Measurements from ENCODE around the gene ITGA6.

ITGA6 gene

DNA sequence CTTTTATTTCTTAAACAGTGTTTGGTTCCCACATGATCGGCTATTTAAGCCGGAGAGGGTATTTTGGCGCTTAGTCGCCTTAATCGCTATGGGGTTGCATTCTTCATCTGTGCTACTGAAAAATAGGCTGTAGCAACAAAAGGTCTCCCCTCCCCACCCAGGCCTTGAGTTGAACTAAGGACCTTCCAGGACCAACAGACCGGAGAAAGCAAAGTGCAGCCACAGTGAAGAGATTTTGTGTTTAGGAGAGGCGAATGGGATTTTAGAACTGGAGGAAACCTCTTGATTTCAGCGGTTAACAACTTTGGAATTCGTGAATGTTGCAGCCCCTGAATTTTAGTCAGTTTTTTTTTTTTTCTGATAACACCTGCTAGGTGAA lies 1.4 kb downstream of the ITGA6 start:
- ATAC-seq (ENCODE audit: low read depth) = no peak
- H3K36me3 Mint-ChIP-seq = no peaks in the 10 kb centered on the region
- no peak overlapping the region for H3K27ac Mint-ChIP-seq
- peaks cover 6% of the 10 kb centered on the region for H3K27me3 Mint-ChIP-seq
- peaks cover 3% of the 10 kb centered on the region for H3K4me1 Mint-ChIP-seq
- DNase-seq (ENCODE audit: low spot score in 2 of 2) = no peak
- no peaks in the 10 kb centered on the region for H3K9me3 Mint-ChIP-seq
- H3K4me3 Mint-ChIP-seq = peak overlapping the region; percentile 77

DNA sequence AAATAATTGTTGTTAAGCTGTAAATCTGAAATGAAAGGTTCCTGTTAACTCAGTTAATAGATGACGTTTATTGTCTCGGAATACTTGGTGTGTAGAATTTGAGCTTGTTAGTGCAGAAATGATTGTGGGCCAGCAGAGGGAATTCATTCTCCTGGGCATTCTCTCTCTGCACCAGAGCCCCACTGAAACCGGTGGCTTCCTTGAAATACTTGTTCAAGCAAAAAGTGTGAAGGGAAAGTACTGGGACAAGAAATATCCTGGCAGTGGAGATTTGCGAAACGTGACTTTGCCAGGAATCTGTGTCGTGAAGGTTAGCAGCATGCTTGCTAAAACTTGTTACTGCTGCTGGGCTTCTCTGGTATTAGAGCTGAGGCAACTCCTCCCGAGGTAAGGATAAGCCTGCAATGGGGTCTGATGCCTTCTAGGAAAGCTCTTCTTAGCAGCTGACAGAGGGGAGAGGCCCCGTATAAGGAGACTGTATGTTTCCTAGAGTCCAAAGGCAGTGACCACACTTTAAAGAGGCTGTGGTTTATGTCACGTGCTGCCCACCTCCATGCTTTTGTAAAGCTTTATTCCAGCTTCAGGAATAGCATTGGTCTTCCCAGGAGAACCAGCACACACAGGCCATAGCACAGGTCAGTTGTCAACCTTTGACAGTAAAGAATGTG lies 2.0 kb downstream of the ITGA6 start:
- Mint-ChIP-seq H3K4me3 (no peak overlapping the region), H3K27me3 (peaks cover 4% of the 10 kb centered on the region), H3K9me3 (no peaks in the 10 kb centered on the region), H3K36me3 (no peaks in the 10 kb centered on the region), H3K27ac (no peak overlapping the region), H3K4me1 (peaks cover 3% of the 10 kb centered on the region)
- no peak for DNase-seq (ENCODE audit: low spot score in 2 of 2)
- no peak for ATAC-seq (ENCODE audit: low read depth)

DNA sequence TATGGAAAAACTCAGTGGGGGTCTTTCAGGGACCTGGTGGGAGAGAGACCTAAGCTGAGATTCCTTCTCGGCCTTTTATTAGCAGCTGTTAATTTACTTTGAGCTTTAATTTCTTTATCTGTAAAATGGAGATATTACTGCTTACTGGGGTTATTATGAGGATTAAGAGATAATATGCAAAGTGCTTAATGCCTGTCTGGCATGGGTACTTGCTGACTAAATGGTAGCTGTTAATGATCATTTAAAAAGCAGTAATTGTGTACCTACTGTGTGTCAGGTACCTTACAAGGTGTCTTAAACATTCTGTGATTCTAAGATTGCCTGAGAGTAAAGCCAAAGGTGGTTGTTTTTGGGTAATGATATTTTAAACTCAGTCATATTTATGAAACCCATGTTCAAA lies 2.6 kb downstream of the ITGA6 start:
- Mint-ChIP-seq H3K9me3 (no peaks in the 10 kb centered on the region), H3K27me3 (peaks cover 2% of the 10 kb centered on the region), H3K4me1 (peaks cover 8% of the 10 kb centered on the region), H3K36me3 (no peaks in the 10 kb centered on the region), H3K27ac (no peak overlapping the region), H3K4me3 (no peak overlapping the region)
- DNase-seq (ENCODE audit: low spot score in 2 of 2) (no peak), ATAC-seq (ENCODE audit: low read depth) (no peak)

- Mint-ChIP-seq H3K27ac (no peak overlapping the region), H3K4me1 (peaks cover 8% of the 10 kb centered on the region), H3K27me3 (no peaks in the 10 kb centered on the region), H3K36me3 (no peaks in the 10 kb centered on the region), H3K4me3 (no peak overlapping the region), H3K9me3 (no peaks in the 10 kb centered on the region)
- no peak for ATAC-seq (ENCODE audit: low read depth)
- DNase-seq (ENCODE audit: low spot score in 2 of 2) = no peak
Observed at GRCh38 chr2:172430678-172431077, 3.3 kb downstream of the ITGA6 start.

DNA sequence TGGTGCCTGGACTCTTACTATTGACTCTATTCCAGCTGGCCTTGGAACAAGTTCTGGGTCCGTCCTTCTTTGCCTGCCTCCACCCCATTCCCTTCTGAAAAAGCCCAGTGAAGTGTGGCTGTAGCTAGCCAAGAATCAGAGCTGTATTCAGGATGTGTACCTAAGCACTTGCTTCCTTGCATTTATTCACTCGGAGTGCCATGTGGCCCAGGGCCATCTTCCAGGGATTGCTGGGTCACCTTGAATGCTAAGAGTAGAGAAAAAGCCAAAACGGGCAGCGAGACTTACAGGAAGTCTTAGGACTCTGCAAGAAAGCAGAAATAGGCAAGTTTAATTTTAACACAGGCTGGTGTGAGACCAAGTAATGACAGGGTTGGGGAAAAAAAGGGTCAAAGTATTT lies 4.1 kb downstream of the ITGA6 start:
- Mint-ChIP-seq H3K27me3 (no peaks in the 10 kb centered on the region), H3K4me3 (no peak overlapping the region), H3K36me3 (no peaks in the 10 kb centered on the region), H3K27ac (no peak overlapping the region), H3K9me3 (no peaks in the 10 kb centered on the region), H3K4me1 (peaks cover 8% of the 10 kb centered on the region)
- DNase-seq (ENCODE audit: low spot score in 2 of 2) = no peak
- ATAC-seq (ENCODE audit: low read depth) = no peak

- Mint-ChIP-seq H3K4me1 (peaks cover 6% of the 10 kb centered on the region), H3K27ac (no peak overlapping the region), H3K27me3 (no peaks in the 10 kb centered on the region), H3K9me3 (no peaks in the 10 kb centered on the region), H3K36me3 (no peaks in the 10 kb centered on the region), H3K4me3 (no peak overlapping the region)
- DNase-seq (ENCODE audit: low spot score in 2 of 2) (no peak), ATAC-seq (ENCODE audit: low read depth) (no peak)
Observed at GRCh38 chr2:172431993-172432392, 4.6 kb downstream of the ITGA6 start.

DNA sequence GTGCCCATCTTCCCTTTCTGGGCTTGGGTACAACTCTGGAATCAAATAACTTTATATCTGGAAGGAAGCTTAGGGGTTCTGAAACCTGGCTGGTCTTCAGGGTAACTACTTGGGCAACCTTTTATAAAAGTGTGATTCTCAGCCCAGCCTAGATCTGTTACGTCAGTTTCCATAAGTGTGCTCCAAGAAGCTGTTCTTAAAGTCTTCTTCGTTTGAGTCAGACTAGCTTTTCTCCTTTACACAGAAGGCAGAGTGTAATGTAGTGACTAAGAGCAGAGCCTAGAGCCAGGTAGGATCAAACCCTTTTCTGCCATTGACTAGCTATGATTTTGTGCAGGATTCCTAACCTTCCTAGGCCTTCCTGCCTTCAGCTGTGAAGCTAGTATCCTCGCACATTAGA lies 5.8 kb downstream of the ITGA6 start:
- H3K27ac Mint-ChIP-seq = no peak overlapping the region
- no peaks in the 10 kb centered on the region for H3K36me3 Mint-ChIP-seq
- H3K9me3 Mint-ChIP-seq = no peaks in the 10 kb centered on the region
- no peak overlapping the region for H3K4me3 Mint-ChIP-seq
- ATAC-seq (ENCODE audit: low read depth) = no peak
- peaks cover 4% of the 10 kb centered on the region for H3K4me1 Mint-ChIP-seq
- no peak for DNase-seq (ENCODE audit: low spot score in 2 of 2)
- H3K27me3 Mint-ChIP-seq = no peaks in the 10 kb centered on the region

GRCh38 chr2:172434821-172435605 lies 7.6 kb downstream of the ITGA6 start:
- peaks cover 4% of the 10 kb centered on the region for H3K4me1 Mint-ChIP-seq
- H3K27ac Mint-ChIP-seq = no peak overlapping the region

DNA sequence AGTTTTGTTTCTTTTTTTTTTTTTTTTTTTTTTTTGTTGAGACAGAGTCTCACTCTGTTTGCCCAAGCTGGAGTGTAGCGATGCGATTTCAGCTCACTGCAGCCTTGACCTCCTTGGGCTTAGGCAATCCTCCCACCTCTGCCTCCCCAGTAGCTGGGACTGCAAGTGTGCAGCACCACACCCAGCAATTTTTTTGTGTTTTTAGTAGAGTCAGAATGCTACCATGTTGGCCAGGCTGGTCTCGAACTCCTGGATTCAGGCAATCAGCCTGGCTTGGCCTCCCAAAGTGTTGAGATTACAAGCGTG lies 8.2 kb downstream of the ITGA6 start:
- DNase-seq (ENCODE audit: low spot score in 2 of 2) (no peak), ATAC-seq (ENCODE audit: low read depth) (no peak)
- Mint-ChIP-seq H3K27me3 (no peaks in the 10 kb centered on the region), H3K9me3 (no peaks in the 10 kb centered on the region), H3K36me3 (no peaks in the 10 kb centered on the region), H3K27ac (no peak overlapping the region), H3K4me3 (no peak overlapping the region), H3K4me1 (peaks cover 4% of the 10 kb centered on the region)

More at GRCh38 chr2:172434821-172435605, 7.6 kb downstream of the ITGA6 start:
- Mint-ChIP-seq H3K9me3 (no peaks in the 10 kb centered on the region), H3K36me3 (no peaks in the 10 kb centered on the region), H3K4me3 (no peak overlapping the region), H3K27me3 (no peaks in the 10 kb centered on the region)
- peak; percentile 42 for ATAC-seq (ENCODE audit: low read depth)
- peak in 1 of 2 donors; percentile 12 for DNase-seq (ENCODE audit: low spot score in 2 of 2)

- H3K4me3 Mint-ChIP-seq = no peak overlapping the region
- no peaks in the 10 kb centered on the region for H3K9me3 Mint-ChIP-seq
- no peaks in the 10 kb centered on the region for H3K36me3 Mint-ChIP-seq
- DNase-seq (ENCODE audit: low spot score in 2 of 2) (no peak), ATAC-seq (ENCODE audit: low read depth) (no peak)
- no peaks in the 10 kb centered on the region for H3K27me3 Mint-ChIP-seq
- peaks cover 4% of the 10 kb centered on the region for H3K4me1 Mint-ChIP-seq
- no peak overlapping the region for H3K27ac Mint-ChIP-seq
Observed at GRCh38 chr2:172436889-172437288, 9.5 kb downstream of the ITGA6 start.

GRCh38 chr2:172437419-172438341 lies 10.3 kb downstream of the ITGA6 start:
- DNase-seq (ENCODE audit: low spot score in 2 of 2) = peak; percentile 22 to 35
- no peaks in the 10 kb centered on the region for H3K9me3 Mint-ChIP-seq

DNA sequence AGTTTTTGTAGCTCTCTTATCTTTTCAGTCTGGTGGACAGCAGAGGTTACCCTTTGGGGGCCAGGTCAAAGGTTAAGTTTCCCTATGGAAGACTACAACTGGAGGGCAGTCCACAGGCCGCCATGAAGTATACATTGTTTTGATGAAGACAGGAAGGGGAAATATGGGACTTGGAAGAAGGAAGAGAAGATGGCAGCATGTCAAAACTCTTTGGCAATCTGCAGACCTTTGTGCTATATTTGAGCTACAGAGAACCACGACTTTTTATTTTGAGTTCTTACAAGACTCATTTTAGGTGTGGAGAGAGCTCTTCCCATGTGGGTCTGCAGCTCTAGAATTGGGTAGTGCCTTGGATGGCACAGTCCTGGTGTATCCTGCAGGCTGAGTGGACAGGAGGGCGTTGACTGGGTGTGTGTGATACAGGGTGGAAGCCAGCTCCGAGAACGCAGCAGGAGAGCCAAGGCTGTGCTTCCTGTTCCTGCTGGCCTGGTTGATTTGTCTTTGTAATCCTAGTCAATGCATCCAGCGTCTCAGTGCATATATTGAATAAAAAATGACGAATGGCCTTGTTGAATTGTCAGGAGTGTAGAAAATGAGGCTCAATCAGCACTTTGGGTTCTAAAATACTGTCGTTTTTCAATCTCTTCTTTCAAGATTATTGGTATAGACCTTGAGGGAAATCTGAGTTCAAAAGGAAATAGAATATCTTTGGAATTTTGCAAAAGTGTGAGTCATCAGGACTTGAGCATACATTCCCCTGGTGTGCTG lies 11.5 kb downstream of the ITGA6 start:
- no peak overlapping the region for H3K27ac Mint-ChIP-seq

More at GRCh38 chr2:172437419-172438341, 10.3 kb downstream of the ITGA6 start:
- ATAC-seq (ENCODE audit: low read depth) = peak; percentile 91
- peaks cover 2% of the 10 kb centered on the region for H3K27me3 Mint-ChIP-seq
- no peak overlapping the region for H3K4me3 Mint-ChIP-seq
- H3K27ac Mint-ChIP-seq = no peak overlapping the region
- H3K4me1 Mint-ChIP-seq = peaks cover 4% of the 10 kb centered on the region
- no peaks in the 10 kb centered on the region for H3K36me3 Mint-ChIP-seq

GRCh38 chr2:172439509-172439860 lies 12.1 kb downstream of the ITGA6 start:
- DNase-seq (ENCODE audit: low spot score in 2 of 2) (no peak), ATAC-seq (ENCODE audit: low read depth) (no peak)
- Mint-ChIP-seq H3K27me3 (peaks cover 7% of the 10 kb centered on the region), H3K36me3 (no peaks in the 10 kb centered on the region), H3K4me3 (no peak overlapping the region), H3K27ac (no peak overlapping the region), H3K4me1 (peaks cover 4% of the 10 kb centered on the region), H3K9me3 (no peaks in the 10 kb centered on the region)

More for the DNA sequence above, 11.5 kb downstream of the ITGA6 start:
- Mint-ChIP-seq H3K36me3 (no peaks in the 10 kb centered on the region), H3K4me1 (peaks cover 4% of the 10 kb centered on the region), H3K9me3 (no peaks in the 10 kb centered on the region), H3K4me3 (no peak overlapping the region), H3K27me3 (peaks cover 5% of the 10 kb centered on the region)
- no peak for ATAC-seq (ENCODE audit: low read depth)
- DNase-seq (ENCODE audit: low spot score in 2 of 2) = no peak

Data from memory B cell (primary cell).